ENCODE results near the gene KCNK3. TPM values are rescaled to one million over a fixed set of nuclear protein-coding genes. Genes with fewer than 3 reads are reported as not detected.

The KCNK3 gene
- polyA plus RNA-seq, 1 of the 3 experiments (the other 2 are of a cell fraction) = 0.16 TPM

GRCh38 chr2:26727641-26728561 lies 35.4 kb downstream of the KCNK3 start:
- H3K4me1 ChIP-seq (ENCODE audit: control insufficient read depth in 1 of 2, insufficient read depth in 2 of 2, low read depth in 1 of 2, low read length in 1 of 2) = peaks cover 14 to 24% of the 10 kb centered on the region in 2 experiments; a peak in 2 of 4 replicates
- no peaks in the 10 kb centered on the region for H3K9me2 ChIP-seq
- H3K9ac ChIP-seq = no peak overlapping the region
- H3K27me3 ChIP-seq (ENCODE audit: insufficient read depth) = no peaks in the 10 kb centered on the region
- POLR2A ChIA-PET = no interaction called here
- no peaks in the 10 kb centered on the region for H3F3A ChIP-seq (replicated peaks; ENCODE audit: insufficient read depth)
- H2AFZ ChIP-seq (ENCODE audit: low read depth) = no peak overlapping the region
- H3K4me3 ChIP-seq (ENCODE audit: low read depth in 2 of 2, low read length in 1 of 2) = no peak overlapping the region
- 93% methylated on average over 81 of the region's 101 CpGs for WGBS (ENCODE audit: low lambda C conversion rate)
- no peak for TF ChIP-seq TCF12 (IDR thresholded peaks at IDR 0.05)
- TF ChIP-seq FOXJ3 (CRISPR knock-in tag; IDR thresholded peaks at IDR 0.05) = no peak
- no peak for TF ChIP-seq ZBTB33 (IDR thresholded peaks at IDR 0.05; ENCODE audit: borderline replicate concordance, low read depth)
- no peak for TF ChIP-seq SMC3 (IDR thresholded peaks at IDR 0.05; ENCODE audit: low read depth, low read length)
- no peak for TF ChIP-seq CTCF (IDR thresholded peaks at IDR 0.05)
- no peak for TF ChIP-seq MXI1 (IDR thresholded peaks at IDR 0.05; ENCODE audit: low read depth, low read length)
- no peak for TF ChIP-seq FOSL2 (IDR thresholded peaks at IDR 0.05; ENCODE audit: borderline replicate concordance, low read depth)
- TF ChIP-seq NFIC (IDR thresholded peaks at IDR 0.05; ENCODE audit: borderline replicate concordance) = no peak
- no peak for TF ChIP-seq GABPA (IDR thresholded peaks at IDR 0.05; ENCODE audit: low read depth)
- TF ChIP-seq FOXM1 (IDR thresholded peaks at IDR 0.05; ENCODE audit: low read depth) = no peak
- no peak for TF ChIP-seq NRF1 (IDR thresholded peaks at IDR 0.05; ENCODE audit: low read depth, low read length)
- no peaks in the 10 kb centered on the region for H3K9me3 ChIP-seq
- H4K20me1 ChIP-seq (ENCODE audit: insufficient read depth) = no peaks in the 10 kb centered on the region
- no peaks in the 10 kb centered on the region for H3K79me2 ChIP-seq (ENCODE audit: insufficient read depth)
- no peaks in the 10 kb centered on the region for H3K36me3 ChIP-seq (replicated peaks in 1 of 2; ENCODE audit: control insufficient read depth in 1 of 2, insufficient read depth in 2 of 2, low read length in 1 of 2)
- CTCF ChIA-PET = interaction anchor here (1.0 to 22.3 kb wide), 2 partner anchors 16 to 117 kb away, joined by 3 to 944 read pairs; no protein-coding TSS in a partner anchor
- no peak overlapping the region for H3K4me2 ChIP-seq
- H3K27ac ChIP-seq (ENCODE audit: low read depth in 2 of 2, low read length in 1 of 2) = no peak overlapping the region
- DNase-seq = no peak

GRCh38 chr2:26729311-26729710 lies 36.8 kb downstream of the KCNK3 start:
- WGBS (ENCODE audit: low lambda C conversion rate) = 72% methylated on average over 2 of the region's 2 CpGs
- H3K4me1 ChIP-seq (ENCODE audit: control insufficient read depth in 1 of 2, insufficient read depth in 2 of 2, low read depth in 1 of 2, low read length in 1 of 2) = peaks cover 6 to 13% of the 10 kb centered on the region in 2 experiments; a peak in 2 of 4 replicates
- no peaks in the 10 kb centered on the region for H3K79me2 ChIP-seq (ENCODE audit: insufficient read depth)
- H3F3A ChIP-seq (replicated peaks; ENCODE audit: insufficient read depth) = no peaks in the 10 kb centered on the region
- H3K27ac ChIP-seq (ENCODE audit: low read depth in 2 of 2, low read length in 1 of 2) = no peak overlapping the region
- H3K4me3 ChIP-seq (ENCODE audit: low read depth in 2 of 2, low read length in 1 of 2) = no peak overlapping the region
- H2AFZ ChIP-seq (ENCODE audit: low read depth) = no peak overlapping the region
- H4K20me1 ChIP-seq (ENCODE audit: insufficient read depth) = no peaks in the 10 kb centered on the region
- H3K9me2 ChIP-seq = no peaks in the 10 kb centered on the region
- H3K4me2 ChIP-seq = no peak overlapping the region
- TF ChIP-seq TEAD4 (IDR thresholded peaks at IDR 0.05; ENCODE audit: borderline replicate concordance, insufficient read depth) (no peak), RAD21 (IDR thresholded peaks at IDR 0.05; ENCODE audit: low read length) (no peak), RXRA (IDR thresholded peaks at IDR 0.05; ENCODE audit: borderline replicate concordance, low read depth) (no peak)
- ChIA-PET CTCF (interaction anchor here (0.9 to 22.3 kb wide), 6 partner anchors 11 to 151 kb away, joined by 3 to 944 read pairs (median 4); no protein-coding TSS in a partner anchor), POLR2A (no interaction called here)
- no peaks in the 10 kb centered on the region for H3K9me3 ChIP-seq
- DNase-seq = no peak
- H3K9ac ChIP-seq = no peak overlapping the region
- no peaks in the 10 kb centered on the region for H3K36me3 ChIP-seq (replicated peaks in 1 of 2; ENCODE audit: control insufficient read depth in 1 of 2, insufficient read depth in 2 of 2, low read length in 1 of 2)
- no peaks in the 10 kb centered on the region for H3K27me3 ChIP-seq (ENCODE audit: insufficient read depth)

Data from SK-N-SH (cell line).